ENCODE measurements around the gene NUP54. TPM values are rescaled to one million over a fixed set of nuclear protein-coding genes. Genes with fewer than 3 reads are reported as not detected.

NUP54 gene
- polyA plus RNA-seq (2013, experiment 1 of 2; ENCODE audit: insufficient read length), result 34.6 TPM
- 39.2 TPM for polyA plus RNA-seq (2013, experiment 2 of 2; ENCODE audit: insufficient read length)

- peak; percentile 94 for DNase-seq
Measured at GRCh38 chr4:76148142-76148865, at the start of gene NUP54. Gene NUP54, minus strand, starts transcription at chr4:76148397. Its CDS starts 23 bp downstream, at chr4:76148374.

GRCh38 chr4:76197031-76197743, 49.0 kb upstream of the NUP54 start:
- DNase-seq, result no peak

GRCh38 chr4:76196376-76196775, 48.2 kb upstream of the NUP54 start:
- no peak for DNase-seq

GRCh38 chr4:76195326-76195725, 47.1 kb upstream of the NUP54 start:
- no peak for DNase-seq

GRCh38 chr4:76194325-76194724, 46.1 kb upstream of the NUP54 start:
- peak; percentile 91 for DNase-seq

- no peak for DNase-seq
Measured at GRCh38 chr4:76192236-76192635, 44.0 kb upstream of the NUP54 start.

GRCh38 chr4:76188557-76188956, 40.4 kb upstream of the NUP54 start:
- peak; percentile 36 for DNase-seq

GRCh38 chr4:76188149-76188548, 40.0 kb upstream of the NUP54 start:
- no peak for DNase-seq

GRCh38 chr4:76187152-76187551, 39.0 kb upstream of the NUP54 start:
- no peak for DNase-seq

GRCh38 chr4:76182463-76182862, 34.3 kb upstream of the NUP54 start:
- DNase-seq, result no peak

- DNase-seq, result peak; percentile 77
Measured at GRCh38 chr4:76179398-76180318, 31.5 kb upstream of the NUP54 start.

GRCh38 chr4:76178296-76178695, 30.1 kb upstream of the NUP54 start:
- DNase-seq, result no peak

- DNase-seq, result no peak
Measured at GRCh38 chr4:76177709-76178108, 29.5 kb upstream of the NUP54 start.

GRCh38 chr4:76175336-76175735, 27.1 kb upstream of the NUP54 start:
- DNase-seq, result no peak

GRCh38 chr4:76174216-76174615, 26.0 kb upstream of the NUP54 start:
- DNase-seq, result no peak

- no peak for DNase-seq
Measured at GRCh38 chr4:76168688-76169087, 20.5 kb upstream of the NUP54 start.

- DNase-seq, result no peak
Measured at GRCh38 chr4:76166480-76166879, 18.3 kb upstream of the NUP54 start.

GRCh38 chr4:76160355-76160754, 12.2 kb upstream of the NUP54 start:
- DNase-seq, result no peak

GRCh38 chr4:76156635-76157034, 8.4 kb upstream of the NUP54 start:
- no peak for DNase-seq

- no peak for DNase-seq
Measured at GRCh38 chr4:76155979-76156378, 7.8 kb upstream of the NUP54 start.

- DNase-seq, result no peak
Measured at GRCh38 chr4:76153356-76153755, 5.2 kb upstream of the NUP54 start.

GRCh38 chr4:76147454-76148141, 599 bp downstream of the NUP54 start:
- peak; percentile 82 for DNase-seq
